Stimulated activated CD4-positive, alpha-beta T cell treated with anti-CD3 and anti-CD28 coated beads, Interleukin-12 subunit alpha, Interleukin-12 subunit beta, amount 100 ng/mL, for 24 hours (primary cell): ENCODE results near the gene CLDN19.
A peak's percentile ranks its signal among the peaks of the same experiment; 100 is the strongest.
"Not testable (repeated sequence)": the region's sequence is repeated elsewhere in the genome, so short reads cannot be mapped to it uniquely, and the experiment has no call there.

Source experiments
- DNase-seq, 2 experiments: peaks; one replicate each; pipeline ENCODE4 v3.0.0-alpha.2; 2020; ENCODE audit warnings: low read depth in 2 of 2

Gene CLDN19

DNA sequence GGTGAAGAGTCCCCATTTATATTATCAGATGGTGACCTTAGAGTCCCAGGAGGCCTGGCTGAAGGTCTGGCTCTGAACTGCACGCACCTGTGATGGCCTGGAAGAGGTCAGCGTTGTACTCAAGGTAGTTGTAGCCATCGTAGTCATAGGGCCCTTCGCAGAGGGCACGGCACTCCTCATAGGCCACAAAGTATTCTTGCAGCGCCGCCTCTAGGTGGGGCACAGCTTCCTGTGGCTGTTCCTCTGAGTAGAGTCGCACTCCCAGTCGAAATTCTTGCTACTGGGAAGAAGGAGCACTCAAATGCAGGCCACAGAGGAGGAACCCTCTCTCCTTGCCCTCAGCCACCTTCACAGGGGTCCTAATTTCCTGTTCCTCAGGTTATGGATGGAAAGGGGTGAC is 19.1 kb upstream of the CLDN19 start:
- no peak for DNase-seq

- no peak for DNase-seq
Observed at GRCh38 chr1:42758641-42759040, 18.6 kb upstream of the CLDN19 start.

- DNase-seq: no peak
Observed at GRCh38 chr1:42757892-42758275, 17.8 kb upstream of the CLDN19 start.

DNA sequence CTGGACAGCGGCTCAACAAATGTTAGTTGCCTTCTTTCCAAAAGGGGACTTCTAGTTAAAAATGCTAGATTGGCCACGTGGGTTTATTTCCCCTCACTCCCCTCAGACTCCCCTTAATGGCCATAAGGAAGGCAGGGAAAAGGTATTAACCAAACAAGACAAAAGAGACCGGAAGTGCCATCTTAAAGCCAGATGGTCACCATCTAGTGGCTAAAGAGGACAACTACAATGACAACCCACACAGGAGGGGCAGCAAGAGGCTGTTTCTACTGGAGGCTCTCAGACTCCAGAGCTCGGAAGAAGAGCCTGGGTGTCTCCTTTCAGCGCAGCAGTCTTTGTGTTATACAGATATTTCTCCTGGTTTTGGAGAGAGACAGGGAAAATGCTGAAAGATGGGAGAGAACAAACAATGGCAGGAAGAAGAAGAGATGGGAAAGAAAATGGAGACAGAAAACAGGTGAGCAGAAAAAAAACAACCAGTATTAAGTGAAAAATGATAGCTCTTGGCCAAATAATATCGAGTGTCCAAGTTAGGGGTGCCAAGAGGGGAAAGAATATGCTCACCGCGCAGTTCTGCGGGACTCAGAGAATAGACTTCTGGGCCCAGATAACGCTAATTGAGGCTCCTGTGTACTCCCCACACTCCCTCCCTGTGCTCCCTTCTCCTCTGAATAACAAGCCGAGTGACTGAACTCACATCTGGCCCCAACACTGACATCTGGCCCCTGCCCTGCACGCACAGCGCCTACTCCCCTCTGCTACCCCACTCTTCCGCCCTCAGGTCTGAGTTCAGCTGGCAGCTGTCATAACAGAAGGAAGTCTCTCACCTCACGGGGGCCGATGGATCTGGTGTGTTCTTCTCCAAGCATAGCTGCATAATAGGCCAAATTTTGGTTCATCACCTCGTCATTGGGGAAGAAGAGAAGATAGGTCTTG is 17.2 kb upstream of the CLDN19 start:
- DNase-seq: no peak

DNA sequence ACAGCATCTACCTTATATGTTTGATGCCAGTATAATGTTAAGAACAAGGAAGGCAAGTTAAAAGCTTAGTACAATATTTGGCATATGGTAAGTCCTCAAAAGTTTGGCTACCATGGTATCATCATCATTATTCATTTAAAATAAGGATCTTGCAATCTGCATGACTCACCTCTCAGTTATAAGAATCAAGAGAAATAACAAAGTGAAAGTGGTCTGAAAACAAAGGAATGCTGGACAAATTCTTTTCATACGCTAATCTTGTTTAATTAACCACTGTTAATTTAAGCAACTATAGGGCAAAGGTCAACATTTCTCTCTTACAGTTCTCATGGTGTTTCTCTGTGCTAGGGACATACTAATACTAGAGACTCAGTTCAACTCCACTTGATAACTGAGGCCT is 13.0 kb upstream of the CLDN19 start:
- no peak for DNase-seq

GRCh38 chr1:42752284-42752683 is 12.2 kb upstream of the CLDN19 start:
- DNase-seq: no peak

DNA sequence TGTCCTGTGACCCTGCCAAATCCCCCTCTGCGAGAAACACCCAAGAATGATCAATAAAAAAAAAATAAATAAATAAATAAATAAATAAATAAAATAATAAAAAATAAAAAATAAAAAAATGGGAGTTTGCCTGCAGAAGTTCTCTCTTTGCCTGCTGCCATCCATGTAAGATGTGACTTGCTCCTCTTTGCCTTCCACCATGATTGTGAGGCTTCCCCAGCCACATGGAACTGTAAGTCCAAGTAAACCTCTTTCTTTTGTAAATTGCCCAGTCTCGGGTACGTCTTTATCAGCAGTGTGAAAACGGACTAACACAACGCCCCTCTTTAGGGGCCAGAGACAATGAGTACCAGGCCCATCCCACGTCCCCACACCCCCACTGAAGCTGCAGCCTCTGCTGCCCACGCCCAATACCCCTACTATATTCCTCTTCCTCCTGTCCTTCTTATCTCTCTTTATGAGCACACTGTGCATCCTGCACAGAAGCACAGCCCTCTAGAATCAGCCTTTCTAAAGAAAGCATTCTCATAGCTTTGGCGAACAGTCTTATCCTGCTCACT is 11.6 kb upstream of the CLDN19 start:
- DNase-seq: not testable (repeated sequence)

DNA sequence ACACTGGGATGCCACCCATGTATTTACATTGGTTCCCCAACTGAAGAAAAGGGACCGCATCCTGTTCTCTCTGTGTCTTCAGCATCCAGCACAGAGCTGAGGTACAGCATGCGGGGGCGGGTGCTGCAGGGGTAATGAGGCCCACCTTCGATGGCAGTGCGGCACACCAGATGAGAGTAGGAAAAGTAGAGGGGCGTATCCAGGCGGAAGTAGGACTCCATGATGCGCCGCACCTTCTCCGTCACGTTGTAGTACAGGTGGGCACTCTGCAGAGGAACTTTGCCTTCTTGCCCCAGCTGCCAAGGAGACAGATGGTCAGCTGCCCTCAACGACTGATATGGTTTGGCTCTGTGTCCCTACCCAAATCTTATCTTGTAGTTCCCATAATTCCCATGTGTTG is 10.0 kb upstream of the CLDN19 start:
- no peak for DNase-seq

- no peak for DNase-seq
Observed at GRCh38 chr1:42748461-42749410, 8.7 kb upstream of the CLDN19 start.

DNA sequence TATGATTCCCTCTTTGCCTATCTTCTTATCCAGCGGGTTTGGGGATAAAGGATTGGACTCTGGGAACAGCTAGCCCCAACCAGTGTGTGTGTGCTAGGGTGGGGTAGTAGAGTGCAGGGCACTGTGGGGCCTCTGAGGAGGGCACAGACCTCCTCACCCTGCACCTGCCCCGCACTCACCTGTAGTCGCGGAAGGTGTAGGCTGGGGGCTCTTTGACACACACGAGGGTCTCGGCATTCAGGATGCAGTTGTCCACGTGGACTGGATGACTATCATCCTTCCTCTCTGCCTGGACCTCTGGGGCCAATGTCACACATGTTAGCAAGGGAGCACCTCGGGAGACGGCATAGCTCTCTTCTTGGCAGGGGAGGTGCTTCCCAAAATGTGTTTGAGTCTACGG is 8.0 kb upstream of the CLDN19 start:
- DNase-seq: no peak

DNA sequence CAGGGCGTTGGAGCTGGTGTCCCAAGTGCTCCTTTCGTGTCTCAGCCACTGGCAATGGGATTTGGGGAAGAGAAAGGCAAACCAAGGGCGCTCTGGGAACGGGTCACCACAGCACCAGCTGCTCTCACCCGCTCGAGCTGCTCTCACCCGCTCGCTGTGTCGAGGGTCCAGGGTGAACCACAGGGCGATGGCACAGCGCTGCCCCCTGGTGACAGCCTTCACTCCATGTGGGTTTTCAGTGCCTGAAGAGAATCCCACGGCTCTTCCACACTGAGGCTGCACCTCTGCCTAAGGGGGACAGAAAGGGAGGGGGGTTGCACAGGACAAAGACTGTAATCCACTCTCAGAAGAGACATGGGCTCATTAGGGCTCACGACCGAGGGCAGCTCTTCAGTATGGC is 7.1 kb upstream of the CLDN19 start:
- DNase-seq: peak in 1 of 2 experiments; percentile 26

- no peak for DNase-seq
Observed at GRCh38 chr1:42746436-42747105, 6.5 kb upstream of the CLDN19 start.

DNA sequence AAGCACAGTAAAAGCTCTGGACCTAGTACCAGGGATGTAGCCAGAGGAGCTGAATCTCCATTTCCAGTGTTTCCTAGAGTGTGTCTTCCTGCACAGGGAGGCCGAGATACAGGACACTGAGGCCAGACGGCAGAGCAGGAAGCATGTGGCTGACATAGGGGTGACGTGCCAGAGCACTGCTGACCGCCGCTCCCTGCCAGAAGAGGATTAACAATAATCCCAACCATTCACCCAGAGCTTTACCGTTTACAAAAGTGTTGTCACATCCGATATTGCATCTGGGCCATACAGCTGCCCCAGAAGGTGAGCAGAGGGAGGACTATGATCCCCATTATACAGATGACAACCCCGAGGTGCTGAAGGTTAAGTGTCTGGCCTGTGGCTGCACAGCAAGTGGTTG is 5.8 kb upstream of the CLDN19 start:
- DNase-seq: no peak

- no peak for DNase-seq
Observed at GRCh38 chr1:42744148-42744413, 4.0 kb upstream of the CLDN19 start.

- DNase-seq: no peak
Observed at GRCh38 chr1:42743317-42744147, 3.5 kb upstream of the CLDN19 start.

GRCh38 chr1:42742617-42743316 is 2.7 kb upstream of the CLDN19 start:
- no peak for DNase-seq

- no peak for DNase-seq
Observed at GRCh38 chr1:42742141-42742540, 2.1 kb upstream of the CLDN19 start.

DNA sequence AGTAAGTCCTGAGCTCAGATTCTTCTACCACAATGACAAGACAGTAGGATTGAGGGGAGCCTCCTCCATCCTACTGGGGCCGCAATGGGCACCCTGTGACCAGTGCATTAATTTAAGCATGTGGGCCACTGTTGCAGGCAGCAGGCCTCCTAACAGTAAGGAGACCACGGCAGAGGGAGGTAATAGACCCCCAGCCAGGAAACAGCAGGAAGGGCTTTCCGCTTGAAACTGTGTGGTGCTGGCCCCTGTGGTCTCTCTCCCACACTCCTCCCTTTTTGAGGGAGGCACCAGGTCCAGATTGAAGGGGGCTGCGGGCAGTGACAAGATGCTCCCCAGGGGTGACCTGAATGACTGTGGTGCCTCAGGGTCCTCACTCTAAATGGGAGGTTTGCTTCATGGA is 1.7 kb upstream of the CLDN19 start:
- no peak for DNase-seq

DNA sequence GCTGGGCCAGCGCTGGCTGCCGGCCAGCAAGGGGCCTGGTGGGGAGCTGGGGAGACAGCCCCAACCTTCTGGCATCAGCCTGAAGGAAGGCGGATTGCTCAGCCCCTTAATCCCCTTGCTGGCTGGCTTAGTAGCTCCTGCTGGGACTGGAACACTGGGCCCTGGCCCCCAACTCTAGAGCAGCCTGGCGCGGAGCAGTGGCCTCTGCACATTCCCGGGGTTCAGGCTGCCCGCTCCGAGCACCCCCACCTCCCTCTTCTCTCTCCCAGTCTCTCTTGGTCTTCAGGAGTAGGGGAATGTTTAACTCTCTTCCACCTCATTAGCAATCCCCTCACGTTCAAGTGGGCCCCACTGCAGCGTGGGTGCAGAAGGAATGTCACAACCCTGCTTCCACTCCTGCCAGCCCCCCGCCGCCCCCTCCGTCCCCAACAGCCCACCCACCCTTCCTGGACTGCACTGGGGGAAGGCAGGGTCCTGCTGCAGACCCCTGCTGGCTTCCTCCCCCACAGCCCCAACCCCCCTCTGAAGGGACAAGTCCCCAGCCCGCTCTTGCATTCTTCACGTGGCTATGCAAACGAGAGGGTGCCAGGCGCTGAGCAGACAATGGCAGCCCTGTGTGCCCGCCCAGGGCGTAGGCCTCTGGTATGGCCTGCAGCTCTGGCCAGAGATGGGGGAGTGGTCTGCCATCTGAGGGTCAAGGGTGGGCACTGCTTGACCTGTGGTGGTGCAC is 980 bp upstream of the CLDN19 start:
- DNase-seq: no peak
